Adrenal gland (tissue), 5 donors: Measurements from ENCODE around the gene ADD3.

Experiments
- CTCF ChIP-seq, 6 experiments: fragments of 450-650 bp in 4 of 6; fragments of 200-600 bp in 2 of 6; sonication (generic) in 1 of 6; IDR thresholded peaks; 1 replicate in 5 of 6; 2 replicates in 1 of 6; pipeline versions ENCODE4 v1.5.1 to v1.8.0; 2016 to 2021; ENCODE audit warnings: antibody characterized with exemption in 6 of 6, mild to moderate bottlenecking in 2 of 6, moderate library complexity in 1 of 6
- POLR2A ChIP-seq, 2 donors: fragments of 450-650 bp; IDR thresholded peaks; one replicate each; pipeline ENCODE4 v1.6.1; 2017; ENCODE audit warnings: antibody characterized with exemption in 2 of 2, mild to moderate bottlenecking in 2 of 2, moderate library complexity in 1 of 2
- donor health status: DM: no; HTN: no; CAD: no.

DNA sequence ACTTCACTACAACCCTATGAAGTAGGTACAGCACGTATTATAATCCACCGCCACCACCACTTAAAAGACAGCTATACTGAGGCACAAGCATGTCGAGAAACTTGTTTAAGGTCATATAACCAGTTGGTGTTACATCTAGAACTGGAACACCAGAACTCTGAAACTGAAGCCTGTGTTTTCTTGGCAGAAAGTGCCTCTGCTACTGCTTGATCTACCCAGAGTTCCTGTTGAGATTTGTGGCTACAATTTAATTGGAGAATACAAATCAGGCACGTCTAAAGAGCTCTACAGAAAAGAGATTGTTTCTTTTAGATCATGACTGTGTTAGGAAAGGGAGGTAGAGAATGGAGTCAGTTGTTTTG lies 4.3 kb upstream of the ADD3 start:
- TF ChIP-seq CTCF (IDR thresholded peaks at IDR 0.05) (no peak), POLR2A (IDR thresholded peaks at IDR 0.05) (no peak)
